Endothelial cell of umbilical vein (primary cell): Measurements from ENCODE around the gene MCM3. TPM values are rescaled to one million over a fixed set of nuclear protein-coding genes. Genes with fewer than 3 reads are reported as not detected.

ENCODE experiments used
- BruUV-seq: library from RNA; stranded (reverse); fragments of 400-500 nt; replicated peaks from 2 replicates; lab custom pipeline; 2021; lab: Mats Ljungman, UMichigan
- CTCF ChIA-PET: fragments of 300-600, 350-600 bp; sonication (Branson Sonifier 250); formaldehyde crosslinking; loops from one replicate; lab custom pipeline; 2021; ENCODE audit warnings: antibody characterized with exemption, inconsistent platforms; lab: Charles Lee
- POLR2A ChIA-PET: fragments of 300-600, 350-600 bp; sonication (Branson Sonifier 250); formaldehyde crosslinking; loops from one replicate; lab custom pipeline; 2021; ENCODE audit warnings: antibody characterized with exemption, inconsistent platforms; lab: Charles Lee
- DNase-seq: peaks from one replicate; pipeline ENCODE4 v3.0.0-alpha.2; 2011; ENCODE audit warnings: low read depth, low spot score
- FAIRE-seq: peaks from 2 replicates; lab custom pipeline; 2011; peaks lifted over from hg19 to GRCh38; lab: Jason Lieb, UNC
- H2AFZ ChIP-seq: 2 replicates; pipeline ENCODE4 v1.6.0; 2012; ENCODE audit warnings: low read depth, low read length, control low read depth, inconsistent platforms
- H3K27ac ChIP-seq: 2 replicates; pipeline ENCODE4 v1.5.1; 2011; ENCODE audit warnings: low read depth, mild to moderate bottlenecking, control low read depth, low read length, moderate library complexity; ENCODE audit not compliant: insufficient read depth
- H3K27me3 ChIP-seq, 2 experiments: 2 replicates each; pipeline versions ENCODE4 v1.6.0 to v1.6.1; 2011; ENCODE audit warnings: low read length in 2 of 2, mixed read lengths in 1 of 2; ENCODE audit not compliant: control insufficient read depth in 2 of 2, insufficient read depth in 2 of 2
- H3K36me3 ChIP-seq, 2 experiments: 2 replicates in 1 of 2; 3 replicates in 1 of 2; pipeline ENCODE4 v1.5.1; 2011; ENCODE audit warnings: low read length in 2 of 2, mild to moderate bottlenecking in 1 of 2, moderate library complexity in 1 of 2; ENCODE audit not compliant: control insufficient read depth in 2 of 2, insufficient read depth in 2 of 2; ENCODE audit errors: extremely low read depth in 1 of 2
- H3K4me1 ChIP-seq: 3 replicates; pipeline ENCODE4 v1.5.1; 2011; ENCODE audit warnings: mild to moderate bottlenecking, low read length; ENCODE audit not compliant: control insufficient read depth, insufficient read depth; ENCODE audit errors: extremely low read depth
- H3K4me2 ChIP-seq: 2 replicates; pipeline ENCODE4 v1.6.1; 2011; ENCODE audit warnings: low read length, control low read depth, mixed read lengths; ENCODE audit not compliant: insufficient read depth
- H3K4me3 ChIP-seq, 3 experiments: fragments of 200-600 bp in 1 of 3; sonication (generic), shearing (Covaris generic) in 1 of 3; replicated peaks in 1 of 3; 2 replicates each; pipeline ENCODE4 v1.5.1; 2011 to 2016; ENCODE audit warnings: control low read depth in 3 of 3, low read length in 3 of 3, mild to moderate bottlenecking in 2 of 3, inconsistent platforms in 1 of 3, low read depth in 1 of 3, moderate library complexity in 1 of 3; ENCODE audit not compliant: insufficient read depth in 1 of 3
- H3K79me2 ChIP-seq: 2 replicates; pipeline ENCODE4 v1.6.0; 2012; ENCODE audit warnings: low read length, inconsistent platforms; ENCODE audit not compliant: control insufficient read depth, insufficient read depth
- H3K9ac ChIP-seq: replicated peaks from 2 replicates; pipeline ENCODE3; 2011; ENCODE audit warnings: low read length, control low read depth; ENCODE audit not compliant: insufficient read depth; ENCODE audit errors: extremely low read depth
- H3K9me1 ChIP-seq: replicated peaks from 3 replicates; pipeline ENCODE4 v1.6.0; 2011; ENCODE audit warnings: mild to moderate bottlenecking, low read length; ENCODE audit not compliant: control insufficient read depth, insufficient read depth; ENCODE audit errors: extremely low read depth
- H3K9me3 ChIP-seq: replicated peaks from 2 replicates; pipeline ENCODE4 v1.5.1; 2012; ENCODE audit warnings: low read length, inconsistent platforms; ENCODE audit not compliant: control insufficient read depth, insufficient read depth
- H4K20me1 ChIP-seq: replicated peaks from 2 replicates; pipeline ENCODE3; 2011; ENCODE audit warnings: mild to moderate bottlenecking, low read length; ENCODE audit not compliant: control insufficient read depth, insufficient read depth; ENCODE audit errors: extremely low read depth
- EZH2 ChIP-seq: IDR thresholded peaks from 2 replicates; pipeline ENCODE4 v1.6.1; 2012; ENCODE audit warnings: borderline replicate concordance, low read depth, mild to moderate bottlenecking, moderate library complexity, low read length, inconsistent platforms; ENCODE audit not compliant: severe bottlenecking
- FOS ChIP-seq: IDR thresholded peaks from 2 replicates; pipeline ENCODE4 v1.6.1; 2011; ENCODE audit warnings: mild to moderate bottlenecking, low read length, moderate library complexity, borderline replicate concordance; ENCODE audit not compliant: insufficient read depth
- GATA2 ChIP-seq: IDR thresholded peaks from 2 replicates; pipeline ENCODE4 v1.7.0; 2011; ENCODE audit warnings: low read depth, mild to moderate bottlenecking, moderate library complexity, mixed read lengths, low read length; ENCODE audit not compliant: insufficient read length, insufficient read depth
- JUN ChIP-seq: IDR thresholded peaks from 2 replicates; pipeline ENCODE4 v1.6.1; 2011; ENCODE audit warnings: borderline replicate concordance, low read depth; ENCODE audit not compliant: insufficient read length, insufficient read depth
- MYC ChIP-seq: IDR thresholded peaks from one replicate; pipeline ENCODE4 v1.6.1; 2011; ENCODE audit warnings: mild to moderate bottlenecking, low read depth, low read length
- POLR2A ChIP-seq: IDR thresholded peaks from 2 replicates; pipeline ENCODE4 v1.6.1; 2012; ENCODE audit warnings: low read depth, mild to moderate bottlenecking, control low read depth, low read length
- POLR2AphosphoS5 ChIP-seq: IDR thresholded peaks from 2 replicates; pipeline ENCODE4 v1.6.1; 2012; ENCODE audit warnings: low read depth, mild to moderate bottlenecking, control low read depth, low read length, moderate library complexity; ENCODE audit not compliant: insufficient read depth
- dilution Hi-C: fragments of 300-500 bp; cut with MboI; formaldehyde crosslinking; loops from one replicate; pipeline ENCODE4 v1.15.0; 2019; ENCODE audit warnings: low sequenced_read_pairs; ENCODE audit not compliant: extremely low pct_ligation_motif_present
- intact Hi-C: fragments of 100-400 bp; cut with micrococcal nuclease; formaldehyde crosslinking; loops from one replicate; pipeline ENCODE4 v1.10.0; 2022
- polyA plus RNA-seq, 4 experiments: library from polyadenylated mRNA; depleted of rRNA in 3 of 4; stranded (reverse) in 3 of 4; unstranded in 1 of 4; fragments of >200 nt; gene quantifications; 2 replicates each; pipeline versions ENCODE4 v1.2.1 to v1.2.3, GENCODE V29; 2011 to 2012; ENCODE audit warnings: missing spikeins in 1 of 4
- total RNA-seq: library from RNA; stranded (reverse); gene quantifications from 2 replicates; pipeline ENCODE4 v1.2.3, GENCODE V29; 2021
- TF ChIP-seq, protein P1 (sequence below), 2 donors: IDR thresholded peaks; 1 replicate in 1 of 2; 2 replicates in 1 of 2; pipeline ENCODE4 v1.5.1; 2011; ENCODE audit warnings: low read length in 2 of 2, mild to moderate bottlenecking in 2 of 2, moderate library complexity in 2 of 2, control low read depth in 1 of 2, inconsistent platforms in 1 of 2, low read depth in 1 of 2; ENCODE audit not compliant: insufficient read depth in 1 of 2; ENCODE audit errors: extremely low read depth in 1 of 2
- TF ChIP-seq, protein P2 (sequence below): IDR thresholded peaks from 2 replicates; pipeline ENCODE4 v1.6.1; 2011; ENCODE audit not compliant: insufficient read depth, insufficient read length

Gene MCM3
- total and polyA plus RNA-seq, 2 donors (not counting 3 experiments of a cell fraction or from before 2014, with no cell fraction given) = 57.2 to 81.6 TPM

DNA sequence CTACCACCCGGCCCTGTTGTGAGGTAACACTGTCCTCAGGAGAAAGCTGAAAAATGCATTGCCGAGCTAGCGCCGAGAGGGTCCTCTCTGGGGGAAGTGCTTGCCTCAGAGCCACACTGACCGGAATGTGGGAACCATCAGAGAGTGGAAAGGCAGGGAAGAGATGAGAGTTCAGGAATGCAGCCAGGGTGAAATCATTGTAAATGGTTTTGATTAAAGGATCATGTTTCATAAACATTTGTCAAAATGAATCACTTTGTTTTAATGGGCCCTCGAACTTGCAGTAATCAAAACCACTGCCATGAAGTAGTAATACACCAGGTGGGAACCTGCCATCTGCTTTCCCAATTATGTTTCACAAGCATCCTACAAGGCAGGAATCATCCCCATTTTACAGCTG lies 23.3 kb downstream of the MCM3 start:
- ChIA-PET POLR2A (no interaction called here), CTCF (interaction anchor here (0.9 to 4.7 kb wide), 2 partner anchors 8 to 97 kb away, joined by 3 to 47 read pairs; no protein-coding TSS in a partner anchor)
- no peak overlapping the region for H3K4me2 ChIP-seq
- DNase-seq (no peak), FAIRE-seq (no peak)
- no peaks in the 10 kb centered on the region for H3K27me3 ChIP-seq
- H3K9me1 ChIP-seq = no peaks in the 10 kb centered on the region
- TF ChIP-seq EZH2 (no peak), MYC (no peak), POLR2A (no peak), FOS (no peak), POLR2AphosphoS5 (no peak), GATA2 (no peak), JUN (no peak)
- TF ChIP-seq, protein P1, sequence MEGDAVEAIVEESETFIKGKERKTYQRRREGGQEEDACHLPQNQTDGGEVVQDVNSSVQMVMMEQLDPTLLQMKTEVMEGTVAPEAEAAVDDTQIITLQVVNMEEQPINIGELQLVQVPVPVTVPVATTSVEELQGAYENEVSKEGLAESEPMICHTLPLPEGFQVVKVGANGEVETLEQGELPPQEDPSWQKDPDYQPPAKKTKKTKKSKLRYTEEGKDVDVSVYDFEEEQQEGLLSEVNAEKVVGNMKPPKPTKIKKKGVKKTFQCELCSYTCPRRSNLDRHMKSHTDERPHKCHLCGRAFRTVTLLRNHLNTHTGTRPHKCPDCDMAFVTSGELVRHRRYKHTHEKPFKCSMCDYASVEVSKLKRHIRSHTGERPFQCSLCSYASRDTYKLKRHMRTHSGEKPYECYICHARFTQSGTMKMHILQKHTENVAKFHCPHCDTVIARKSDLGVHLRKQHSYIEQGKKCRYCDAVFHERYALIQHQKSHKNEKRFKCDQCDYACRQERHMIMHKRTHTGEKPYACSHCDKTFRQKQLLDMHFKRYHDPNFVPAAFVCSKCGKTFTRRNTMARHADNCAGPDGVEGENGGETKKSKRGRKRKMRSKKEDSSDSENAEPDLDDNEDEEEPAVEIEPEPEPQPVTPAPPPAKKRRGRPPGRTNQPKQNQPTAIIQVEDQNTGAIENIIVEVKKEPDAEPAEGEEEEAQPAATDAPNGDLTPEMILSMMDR (IDR thresholded peaks at IDR 0.05; ENCODE audit: extremely low read depth in 1 of 2, insufficient read depth in 1 of 2, low read depth in 1 of 2, low read length in 2 of 2) = no peak
- TF ChIP-seq, protein P2, sequence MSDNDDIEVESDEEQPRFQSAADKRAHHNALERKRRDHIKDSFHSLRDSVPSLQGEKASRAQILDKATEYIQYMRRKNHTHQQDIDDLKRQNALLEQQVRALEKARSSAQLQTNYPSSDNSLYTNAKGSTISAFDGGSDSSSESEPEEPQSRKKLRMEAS = no peak
- H3K36me3 ChIP-seq = peaks cover 4 to 17% of the 10 kb centered on the region in 2 experiments
- H3K79me2 ChIP-seq = no peaks in the 10 kb centered on the region
- H4K20me1 ChIP-seq = no peaks in the 10 kb centered on the region
- no peak overlapping the region for H3K27ac ChIP-seq
- H2AFZ ChIP-seq = no peak overlapping the region
- peaks cover 1% of the 10 kb centered on the region for H3K4me1 ChIP-seq
- dilution Hi-C loops (loop anchor here (10.0 kb wide), 1 partner anchor 404 kb away; no protein-coding TSS in a partner anchor), intact Hi-C loops (no loop called here)
- H3K9me3 ChIP-seq = no peaks in the 10 kb centered on the region
- H3K9ac ChIP-seq = no peak overlapping the region
- no TSS peak for BruUV-seq
- no peak overlapping the region for H3K4me3 ChIP-seq
